ENCODE measurements around the gene WNT9A. TPM values are rescaled to one million over a fixed set of nuclear protein-coding genes. Genes with fewer than 3 reads are reported as not detected.
"Not testable (repeated sequence)": the region's sequence is repeated elsewhere in the genome, so short reads cannot be mapped to it uniquely, and the experiment has no call there.

Gene WNT9A
- polyA plus RNA-seq, 3 donors: not detected

DNA sequence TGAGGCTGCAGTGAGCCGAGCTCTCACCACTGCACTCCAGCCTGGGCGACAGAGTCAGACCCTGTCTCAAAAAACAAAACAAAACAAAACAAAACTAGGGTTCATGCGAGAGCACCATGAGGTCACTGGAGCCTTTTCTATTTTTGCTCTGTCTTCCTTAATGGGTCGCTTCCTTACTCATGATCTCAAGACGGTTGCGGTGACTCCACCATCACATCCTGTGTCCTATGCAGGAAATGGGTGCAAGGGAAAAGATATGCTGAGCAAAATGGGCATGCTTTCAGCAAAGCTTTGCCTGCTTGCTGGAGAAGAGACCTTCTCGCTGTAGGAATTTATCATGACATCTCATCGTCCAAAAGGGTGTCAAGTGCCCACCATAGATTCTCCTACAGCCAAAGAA, 36.4 kb downstream of the WNT9A start:
- H3K4me3 Mint-ChIP-seq: no peak overlapping the region
- no peak overlapping the region for H3K27ac ChIP-seq (ENCODE audit: low read depth in 1 of 2, low read length in 2 of 2)
- H3K4me3 ChIP-seq (replicated peaks in 1 of 3; ENCODE audit: low read depth in 2 of 3, low read length in 3 of 3): no peak overlapping the region
- intact Hi-C loops (cut with micrococcal nuclease): no loop called here
- H3K9ac ChIP-seq (ENCODE audit: insufficient read depth, low read length, poor library complexity, severe bottlenecking): no peak overlapping the region
- no peak overlapping the region for H3K27ac Mint-ChIP-seq
- H4K20me1 ChIP-seq (ENCODE audit: insufficient read depth, low read length): no peaks in the 10 kb centered on the region
- H2AFZ ChIP-seq (ENCODE audit: insufficient read depth, low read depth, low read length, poor library complexity, severe bottlenecking): no peak overlapping the region
- H3K4me1 Mint-ChIP-seq: peaks cover 3% of the 10 kb centered on the region
- H3K4me2 ChIP-seq (replicated peaks; ENCODE audit: extremely low read depth, low read length, poor library complexity, severe bottlenecking): no peak overlapping the region
- no peaks in the 10 kb centered on the region for H3K4me1 ChIP-seq (ENCODE audit: control insufficient read depth in 1 of 2, insufficient read depth in 2 of 2, low read length in 2 of 2)
- H3K9me3 ChIP-seq (replicated peaks in 1 of 2; ENCODE audit: control insufficient read depth in 1 of 2, insufficient read depth in 1 of 2, low read length in 2 of 2): no peaks in the 10 kb centered on the region
- H3K36me3 Mint-ChIP-seq: no peaks in the 10 kb centered on the region
- TF ChIP-seq, protein P1, sequence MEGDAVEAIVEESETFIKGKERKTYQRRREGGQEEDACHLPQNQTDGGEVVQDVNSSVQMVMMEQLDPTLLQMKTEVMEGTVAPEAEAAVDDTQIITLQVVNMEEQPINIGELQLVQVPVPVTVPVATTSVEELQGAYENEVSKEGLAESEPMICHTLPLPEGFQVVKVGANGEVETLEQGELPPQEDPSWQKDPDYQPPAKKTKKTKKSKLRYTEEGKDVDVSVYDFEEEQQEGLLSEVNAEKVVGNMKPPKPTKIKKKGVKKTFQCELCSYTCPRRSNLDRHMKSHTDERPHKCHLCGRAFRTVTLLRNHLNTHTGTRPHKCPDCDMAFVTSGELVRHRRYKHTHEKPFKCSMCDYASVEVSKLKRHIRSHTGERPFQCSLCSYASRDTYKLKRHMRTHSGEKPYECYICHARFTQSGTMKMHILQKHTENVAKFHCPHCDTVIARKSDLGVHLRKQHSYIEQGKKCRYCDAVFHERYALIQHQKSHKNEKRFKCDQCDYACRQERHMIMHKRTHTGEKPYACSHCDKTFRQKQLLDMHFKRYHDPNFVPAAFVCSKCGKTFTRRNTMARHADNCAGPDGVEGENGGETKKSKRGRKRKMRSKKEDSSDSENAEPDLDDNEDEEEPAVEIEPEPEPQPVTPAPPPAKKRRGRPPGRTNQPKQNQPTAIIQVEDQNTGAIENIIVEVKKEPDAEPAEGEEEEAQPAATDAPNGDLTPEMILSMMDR (IDR thresholded peaks at IDR 0.05): no peak
- no peaks in the 10 kb centered on the region for H3K79me2 ChIP-seq (ENCODE audit: insufficient read depth, low read length)
- H3K27me3 ChIP-seq (ENCODE audit: control insufficient read depth in 2 of 2, insufficient read depth in 2 of 2, low read length in 2 of 2): no peaks in the 10 kb centered on the region
- WGBS (ENCODE audit: insufficient coverage): 100% methylated on average over 3 of the region's 8 CpGs
- DNase-seq: no peak
- peaks cover 0 to 1% (median 0%) of the 10 kb centered on the region in 7 donors for H3K9me3 Mint-ChIP-seq
- peaks cover 0 to 4% (median 1%) of the 10 kb centered on the region in 3 donors for H3K27me3 Mint-ChIP-seq (ENCODE audit: low read depth in 3 of 3)
- no peaks in the 10 kb centered on the region for H3K36me3 ChIP-seq (replicated peaks in 1 of 2; ENCODE audit: control insufficient read depth in 1 of 2, insufficient read depth in 2 of 2, low read length in 2 of 2)

DNA sequence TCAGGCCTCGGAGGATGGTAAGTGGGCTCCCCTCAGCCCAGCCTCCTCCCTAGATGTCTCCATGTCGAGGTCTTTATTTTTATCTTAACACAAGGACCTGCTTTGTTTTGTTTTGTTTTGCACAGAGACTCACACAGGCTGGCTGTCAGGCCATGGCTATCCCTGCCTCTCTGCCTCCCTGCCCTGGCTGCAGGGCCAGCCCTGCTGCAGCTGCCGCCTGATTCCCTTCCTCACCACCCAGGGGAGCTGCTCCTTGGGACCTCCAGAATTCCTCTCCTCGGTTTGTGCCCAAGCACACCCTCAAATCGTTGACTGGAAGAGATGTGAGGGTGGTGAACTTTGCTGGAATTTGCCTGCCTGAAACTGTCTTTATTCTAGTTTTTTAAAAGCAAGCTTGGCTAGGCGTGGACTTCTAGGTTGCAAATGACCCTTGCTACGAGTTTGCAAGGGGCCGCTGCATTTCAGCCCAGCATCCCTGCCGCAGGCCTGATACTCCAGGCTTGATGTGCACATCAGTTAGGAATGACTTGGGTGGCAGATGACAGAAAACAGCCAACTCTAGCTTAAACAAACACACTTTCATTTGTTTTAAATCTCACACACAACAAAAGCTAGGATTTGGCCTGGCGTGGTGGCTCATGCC, 37.1 kb downstream of the WNT9A start:
- DNase-seq: no peak
- H3K4me3 Mint-ChIP-seq: no peak overlapping the region
- intact Hi-C loops (cut with micrococcal nuclease): no loop called here
- H4K20me1 ChIP-seq (ENCODE audit: insufficient read depth, low read length): no peaks in the 10 kb centered on the region
- no peak overlapping the region for H3K4me2 ChIP-seq (replicated peaks; ENCODE audit: extremely low read depth, low read length, poor library complexity, severe bottlenecking)
- TF ChIP-seq, protein P1 (IDR thresholded peaks at IDR 0.05): no peak
- no peak overlapping the region for H3K4me3 ChIP-seq (replicated peaks in 1 of 3; ENCODE audit: low read depth in 2 of 3, low read length in 3 of 3)
- H3K27me3 Mint-ChIP-seq (ENCODE audit: low read depth in 3 of 3): peaks cover 0 to 4% (median 1%) of the 10 kb centered on the region in 3 donors
- no peaks in the 10 kb centered on the region for H3K36me3 Mint-ChIP-seq
- no peaks in the 10 kb centered on the region for H3K4me1 ChIP-seq (ENCODE audit: control insufficient read depth in 1 of 2, insufficient read depth in 2 of 2, low read length in 2 of 2)
- H3K36me3 ChIP-seq (replicated peaks in 1 of 2; ENCODE audit: control insufficient read depth in 1 of 2, insufficient read depth in 2 of 2, low read length in 2 of 2): no peaks in the 10 kb centered on the region
- H3K27ac ChIP-seq (ENCODE audit: low read depth in 1 of 2, low read length in 2 of 2): no peak overlapping the region
- no peaks in the 10 kb centered on the region for H3K79me2 ChIP-seq (ENCODE audit: insufficient read depth, low read length)
- H3K4me1 Mint-ChIP-seq: peaks cover 3% of the 10 kb centered on the region
- H3K9me3 ChIP-seq (replicated peaks in 1 of 2; ENCODE audit: control insufficient read depth in 1 of 2, insufficient read depth in 1 of 2, low read length in 2 of 2): no peaks in the 10 kb centered on the region
- H3K9ac ChIP-seq (ENCODE audit: insufficient read depth, low read length, poor library complexity, severe bottlenecking): no peak overlapping the region
- H3K27ac Mint-ChIP-seq: no peak overlapping the region
- WGBS (ENCODE audit: insufficient coverage): 89% methylated on average over 10 of the region's 10 CpGs
- no peaks in the 10 kb centered on the region for H3K27me3 ChIP-seq (ENCODE audit: control insufficient read depth in 2 of 2, insufficient read depth in 2 of 2, low read length in 2 of 2)
- H2AFZ ChIP-seq (ENCODE audit: insufficient read depth, low read depth, low read length, poor library complexity, severe bottlenecking): no peak overlapping the region
- peaks cover 0 to 1% (median 0%) of the 10 kb centered on the region in 7 donors for H3K9me3 Mint-ChIP-seq

DNA sequence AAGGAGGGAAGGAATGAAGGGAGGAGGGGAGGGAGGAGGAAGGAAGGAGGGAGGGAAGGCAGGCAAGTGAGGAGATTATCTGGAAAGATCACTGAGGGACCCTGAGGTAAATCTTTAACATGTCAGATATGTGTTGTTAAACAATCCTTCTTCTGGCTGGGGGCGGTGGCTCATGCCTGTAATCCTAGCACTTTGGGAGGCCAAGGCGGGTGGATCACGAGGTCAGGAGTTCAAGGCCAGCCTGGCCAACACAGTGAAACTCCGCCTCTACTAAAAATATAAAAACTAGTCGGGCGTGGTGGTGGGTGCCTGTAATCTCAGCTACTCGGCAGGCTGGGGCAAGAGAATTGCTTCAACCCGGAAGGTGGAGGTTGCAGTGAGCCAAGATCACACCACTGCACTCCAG, 37.8 kb downstream of the WNT9A start:
- H3K27ac ChIP-seq (ENCODE audit: low read depth in 1 of 2, low read length in 2 of 2); H3K4me1 ChIP-seq (ENCODE audit: control insufficient read depth in 1 of 2, insufficient read depth in 2 of 2, low read length in 2 of 2); H3K4me3 ChIP-seq (replicated peaks in 1 of 3; ENCODE audit: low read depth in 2 of 3, low read length in 3 of 3); H3K9me3 Mint-ChIP-seq; H3K9ac ChIP-seq (ENCODE audit: insufficient read depth, low read length, poor library complexity, severe bottlenecking); H3K36me3 Mint-ChIP-seq; intact Hi-C loops (cut with micrococcal nuclease); H3K4me3 Mint-ChIP-seq; DNase-seq; H2AFZ ChIP-seq (ENCODE audit: insufficient read depth, low read depth, low read length, poor library complexity, severe bottlenecking); H3K79me2 ChIP-seq (ENCODE audit: insufficient read depth, low read length); H3K4me1 Mint-ChIP-seq; H4K20me1 ChIP-seq (ENCODE audit: insufficient read depth, low read length); H3K4me2 ChIP-seq (replicated peaks; ENCODE audit: extremely low read depth, low read length, poor library complexity, severe bottlenecking); H3K27me3 Mint-ChIP-seq (ENCODE audit: low read depth in 3 of 3); H3K9me3 ChIP-seq (replicated peaks in 1 of 2; ENCODE audit: control insufficient read depth in 1 of 2, insufficient read depth in 1 of 2, low read length in 2 of 2); H3K36me3 ChIP-seq (replicated peaks in 1 of 2; ENCODE audit: control insufficient read depth in 1 of 2, insufficient read depth in 2 of 2, low read length in 2 of 2); H3K27me3 ChIP-seq (ENCODE audit: control insufficient read depth in 2 of 2, insufficient read depth in 2 of 2, low read length in 2 of 2): not testable (repeated sequence)
- 100% methylated on average over 4 of the region's 8 CpGs for WGBS (ENCODE audit: insufficient coverage)
- peak overlapping the region in 1 of 7 donors; percentile 45 for H3K27ac Mint-ChIP-seq

Data from CD14-positive monocyte (primary cell).